ENCODE measurements around the gene LAG3. TPM values are rescaled to one million over a fixed set of nuclear protein-coding genes. Genes with fewer than 3 reads are reported as not detected.

Gene LAG3
- 10 to 100 TPM in 6 of 7 donors, 1 to 10 TPM in 1; 9.4 to 29.4 (median 17.9) TPM for total RNA-seq
- 1 to 10 TPM; 3.7 to 4.7 (median 4.5) TPM for polyA plus RNA-seq
- long read RNA-seq, donor 1, partial matches to known transcripts = 0 of 2 reads
- long read RNA-seq, donor 1, other reads (novel, unspliced or antisense) = 0 of 2 reads
- long read RNA-seq, donor 2, partial matches to known transcripts = 0 of 2 reads
- long read RNA-seq, donor 2, other reads (novel, unspliced or antisense) = 0 of 2 reads

GRCh38 chr12:6772331-6772695 lies at the start of gene LAG3:
Gene LAG3, plus strand, starts transcription at chr12:6772520. Its CDS starts 333 bp downstream, at chr12:6772853.
- H3K36me3 ChIP-seq = peaks cover 0 to 25% (median 0%) of the 10 kb centered on the region in 6 donors
- no peak for TF ChIP-seq POLR2A (IDR thresholded peaks at IDR 0.05)
- TF ChIP-seq CTCF (IDR thresholded peaks at IDR 0.05 in 8 of 11, conservative IDR thresholded peaks at IDR 0.05 in 3 of 11) = no peak
- peak in 2 of 3 donors; percentile 21 to 38 for TF ChIP-seq POLR2AphosphoS5 (IDR thresholded peaks at IDR 0.05)
- intact Hi-C loops (cut with DNase I; ENCODE audit: low total_unique reads) = no loop called here
- peak within 1 kb of the TSS in 6 of 8 donors; percentile 4 to 63 (median 30) for H3K4me3 ChIP-seq
- H3K27ac ChIP-seq = peak within 1 kb of the TSS in 4 of 8 donors; percentile 65 to 84 (median 79)
- 21 to 32% (median 29%) methylated on average over 8 to 15 of the region's 15 CpGs for WGBS, 5 donors
- no peak for DNase-seq
- H3K27me3 ChIP-seq (replicated peaks in 1 of 7) = peaks cover 0 to 87% (median 20%) of the 10 kb centered on the region in 7 donors
- peaks cover 0 to 88% (median 48%) of the 10 kb centered on the region in 6 donors for H3K4me1 ChIP-seq
- no peaks in the 10 kb centered on the region for H3K9me3 ChIP-seq

DNA sequence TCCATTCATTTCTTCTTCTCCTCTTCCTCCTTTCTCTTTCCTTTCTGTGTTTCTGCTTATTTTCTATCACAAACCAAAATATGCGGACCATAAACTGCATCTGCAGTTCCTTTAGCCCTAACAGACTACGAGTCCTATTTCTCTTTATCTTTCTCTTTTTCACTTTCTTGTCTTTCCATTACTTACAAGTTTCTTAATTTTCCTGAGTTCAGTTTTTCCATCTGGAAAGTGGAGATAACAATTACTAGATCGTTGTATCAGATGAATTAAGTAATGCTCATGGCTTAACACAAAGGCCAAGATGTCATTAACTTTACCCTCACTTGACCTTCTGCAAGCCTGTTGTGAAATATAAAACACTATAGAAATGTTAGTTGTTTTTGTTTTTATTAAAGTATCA lies 49.5 kb upstream of the LAG3 start:
- Histone ChIP-seq H3K27ac (peak overlapping the region in 2 of 8 donors; percentile 92 to 95), H3K27me3 (replicated peaks in 1 of 7) (no peaks in the 10 kb centered on the region), H3K4me3 (no peak overlapping the region), H3K9me3 (no peaks in the 10 kb centered on the region), H3K4me1 (peaks cover 7 to 45% (median 15%) of the 10 kb centered on the region in 6 donors), H3K36me3 (peaks cover 0 to 25% (median 6%) of the 10 kb centered on the region in 6 donors)
- 74 to 84% (median 78%) methylated on average over 3 of the region's 3 CpGs for WGBS, 5 donors
- TF ChIP-seq POLR2AphosphoS5 (IDR thresholded peaks at IDR 0.05) (no peak), POLR2A (IDR thresholded peaks at IDR 0.05) (no peak), CTCF (IDR thresholded peaks at IDR 0.05 in 8 of 11, conservative IDR thresholded peaks at IDR 0.05 in 3 of 11) (no peak)
- intact Hi-C loops (cut with DNase I; ENCODE audit: low total_unique reads) = no loop called here
- DNase-seq = no peak

DNA sequence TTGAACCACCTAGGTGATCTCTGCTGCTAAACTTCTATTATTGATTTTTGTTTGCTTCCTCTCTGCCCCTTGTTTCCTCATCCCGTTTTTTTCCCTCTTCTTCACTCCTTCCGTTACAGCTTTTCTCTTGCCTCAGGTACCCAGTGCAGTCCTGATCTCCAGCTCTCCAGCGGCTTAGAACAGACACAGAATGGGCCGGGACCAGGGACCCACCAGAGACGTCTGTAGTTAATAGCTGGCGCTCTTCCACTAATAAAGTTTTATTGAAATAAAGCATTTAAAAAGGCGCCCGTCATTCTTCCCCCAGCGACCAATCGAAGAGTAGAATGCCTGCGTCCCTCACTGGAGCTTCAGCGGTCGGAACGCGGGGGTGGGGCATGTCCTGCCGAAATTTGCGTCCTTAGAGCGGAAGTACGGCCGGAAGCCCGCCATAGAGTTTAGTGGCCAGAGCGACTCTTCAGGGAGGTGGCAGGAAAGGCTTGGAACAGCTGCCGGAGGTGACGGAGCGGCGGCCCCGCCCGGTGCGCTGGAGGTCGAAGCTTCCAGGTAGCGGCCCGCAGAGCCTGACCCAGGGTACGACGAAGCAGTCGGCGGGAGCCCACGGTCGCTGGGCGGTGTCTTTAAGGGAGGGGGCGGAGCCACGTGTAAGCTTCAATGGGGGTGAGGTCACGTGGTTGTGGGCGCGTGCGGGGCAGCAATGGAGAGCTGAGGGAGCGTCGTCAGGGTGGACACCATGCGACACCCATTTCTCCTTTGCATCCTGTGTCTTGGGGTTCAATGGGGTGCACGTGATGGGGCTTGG lies 48.5 kb upstream of the LAG3 start, which contains the start of gene COPS7A:
COPS7A (plus strand) TSS at position 440 of the 802 bp plus-strand sequence. CDS start 611 bp downstream, outside the sequence.
- Histone ChIP-seq H3K4me1 (peaks cover 7 to 49% (median 17%) of the 10 kb centered on the region in 6 donors), H3K9me3 (no peaks in the 10 kb centered on the region), H3K27me3 (replicated peaks in 1 of 7) (no peaks in the 10 kb centered on the region), H3K36me3 (peaks cover 0 to 35% (median 15%) of the 10 kb centered on the region in 6 donors), H3K4me3 (peak within 1 kb of the TSS; percentile 35 to 84 (median 58)), H3K27ac (peak within 1 kb of the TSS; percentile 75 to 95 (median 92))
- peak in 5 of 11 experiments; percentile 19 to 52 (median 27) for TF ChIP-seq CTCF (IDR thresholded peaks at IDR 0.05 in 8 of 11, conservative IDR thresholded peaks at IDR 0.05 in 3 of 11)
- TF ChIP-seq POLR2A (IDR thresholded peaks at IDR 0.05) = peak in 1 of 3 donors; percentile 55
- TF ChIP-seq POLR2AphosphoS5 (IDR thresholded peaks at IDR 0.05) = peak; percentile 94 to 97 (median 94)
- intact Hi-C loops (cut with DNase I; ENCODE audit: low total_unique reads) = no loop called here
- peak; percentile 100 for DNase-seq
- 0 to 1% (median 0%) methylated on average over 36 to 49 of the region's 49 CpGs for WGBS, 5 donors

All from spleen (tissue), 13 donors.